Ectodermal cell (in vitro differentiated cells): ENCODE data around the gene TREML4.

Experiments
- H3K27ac ChIP-seq: 2 replicates; pipeline ENCODE4 v1.7.0; 2013; ENCODE audit warnings: mild to moderate bottlenecking, low read depth, low read length; ENCODE audit not compliant: insufficient read depth, poor library complexity, severe bottlenecking
- H3K27me3 ChIP-seq: 2 replicates; pipeline ENCODE4 v1.7.0; 2013; ENCODE audit warnings: mild to moderate bottlenecking, low read length; ENCODE audit not compliant: insufficient read depth, control insufficient read depth, poor library complexity, severe bottlenecking
- H3K36me3 ChIP-seq: one replicate; pipeline ENCODE4 v1.7.0; 2013; ENCODE audit warnings: low read length; ENCODE audit not compliant: control insufficient read depth, insufficient read depth
- H3K4me1 ChIP-seq: one replicate; pipeline ENCODE4 v1.7.0; 2013; ENCODE audit warnings: low read length; ENCODE audit not compliant: control insufficient read depth, insufficient read depth
- H3K4me3 ChIP-seq: 2 replicates; pipeline ENCODE4 v1.7.0; 2013; ENCODE audit warnings: low read depth, low read length, control low read depth; ENCODE audit not compliant: insufficient read depth
- H3K9me3 ChIP-seq: 2 replicates; pipeline ENCODE4 v1.7.0; 2013; ENCODE audit warnings: mild to moderate bottlenecking, low read length, moderate library complexity; ENCODE audit not compliant: control insufficient read depth
- WGBS, 2 experiments: methylation state at CpG; one replicate each; pipeline ENCODE4 v1.1.7; 2013; ENCODE audit warnings: missing lambda C conversion rate in 2 of 2; 5-methylcytosine and 5-hydroxymethylcytosine counted together

Gene TREML4

GRCh38 chr6:41269166-41269565 lies 41.0 kb downstream of the TREML4 start:
- Histone ChIP-seq H3K27ac (no peak overlapping the region), H3K27me3 (no peaks in the 10 kb centered on the region), H3K36me3 (no peaks in the 10 kb centered on the region), H3K4me1 (no peaks in the 10 kb centered on the region), H3K4me3 (no peak overlapping the region), H3K9me3 (no peaks in the 10 kb centered on the region)
- WGBS, 2 experiments: 93 to 94% methylated on average over 2 of the region's 2 CpGs

DNA sequence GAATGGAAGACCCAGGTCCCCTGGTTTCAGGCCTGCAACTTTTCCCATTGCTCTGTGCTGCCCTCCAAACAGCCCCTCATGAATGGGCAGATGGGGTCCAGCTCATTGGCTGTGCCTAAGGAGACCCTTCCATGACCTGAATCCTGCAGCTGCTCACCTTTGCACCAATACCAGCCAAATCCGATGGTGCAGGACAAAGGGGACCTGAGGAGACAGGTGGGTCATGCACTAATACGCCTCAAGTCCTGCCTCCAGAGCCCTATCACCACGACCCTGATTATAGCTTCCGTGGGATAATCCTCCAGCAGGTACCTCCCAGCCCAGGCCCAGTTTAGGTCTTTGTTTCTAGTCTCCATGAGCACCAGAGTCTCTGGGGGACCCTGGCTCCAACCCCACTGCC lies 41.6 kb downstream of the TREML4 start:
- H3K4me3 ChIP-seq: no peak overlapping the region
- H3K36me3 ChIP-seq: no peaks in the 10 kb centered on the region
- no peak overlapping the region for H3K27ac ChIP-seq
- 90 to 91% methylated on average over 4 of the region's 4 CpGs for WGBS, 2 experiments
- H3K4me1 ChIP-seq: no peaks in the 10 kb centered on the region
- H3K27me3 ChIP-seq: no peaks in the 10 kb centered on the region
- no peaks in the 10 kb centered on the region for H3K9me3 ChIP-seq

GRCh38 chr6:41271901-41272395 lies 43.8 kb downstream of the TREML4 start:
- Histone ChIP-seq H3K4me1 (no peaks in the 10 kb centered on the region), H3K27me3 (no peaks in the 10 kb centered on the region)
- 88 to 92% methylated on average over 7 of the region's 7 CpGs for WGBS, 2 experiments

DNA sequence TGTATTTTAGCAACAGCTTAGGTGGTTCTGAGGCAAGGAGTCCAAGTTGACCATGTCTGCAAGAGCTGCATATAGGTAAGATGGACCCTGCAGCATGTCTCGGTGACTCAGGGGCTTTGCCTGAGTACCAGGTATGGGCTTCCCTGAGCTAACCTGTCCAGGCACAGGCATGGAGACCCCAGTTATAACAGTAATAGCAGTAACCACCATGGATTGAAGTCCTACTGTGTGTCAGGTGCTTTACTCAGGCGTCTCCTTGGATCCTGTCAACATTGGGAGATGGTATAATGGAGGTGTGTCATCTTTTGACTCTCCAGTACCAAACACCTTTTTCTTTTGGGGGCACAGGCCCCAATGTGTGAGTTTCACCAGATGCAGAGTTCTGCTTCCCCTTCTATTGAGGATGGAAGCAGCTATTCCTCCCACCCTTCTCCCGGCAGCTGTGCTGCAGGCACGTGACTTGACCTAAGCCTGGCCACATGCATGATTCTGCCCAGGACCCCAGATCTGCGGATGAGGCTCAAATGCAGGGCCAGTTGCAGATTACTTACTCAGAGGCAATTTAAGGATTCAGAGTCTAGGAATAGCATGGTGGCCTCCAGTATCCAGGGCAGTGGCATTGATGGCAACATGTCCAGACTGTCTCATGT lies 44.6 kb downstream of the TREML4 start:
- 94 to 96% methylated on average over 5 of the region's 5 CpGs for WGBS, 2 experiments
- no peaks in the 10 kb centered on the region for H3K4me1 ChIP-seq
- no peaks in the 10 kb centered on the region for H3K9me3 ChIP-seq
- no peaks in the 10 kb centered on the region for H3K36me3 ChIP-seq
- H3K27me3 ChIP-seq: no peaks in the 10 kb centered on the region
- H3K4me3 ChIP-seq: no peak overlapping the region
- no peak overlapping the region for H3K27ac ChIP-seq

More at GRCh38 chr6:41271901-41272395, 43.8 kb downstream of the TREML4 start:
- H3K9me3 ChIP-seq: no peaks in the 10 kb centered on the region
- H3K4me3 ChIP-seq: no peak overlapping the region
- H3K27ac ChIP-seq: no peak overlapping the region
- no peaks in the 10 kb centered on the region for H3K36me3 ChIP-seq

- Histone ChIP-seq H3K27ac (no peak overlapping the region), H3K4me3 (no peak overlapping the region), H3K36me3 (no peaks in the 10 kb centered on the region), H3K9me3 (no peaks in the 10 kb centered on the region), H3K27me3 (no peaks in the 10 kb centered on the region), H3K4me1 (no peaks in the 10 kb centered on the region)
- 79 to 91% methylated on average over 2 to 5 of the region's 5 CpGs for WGBS, 2 experiments
Observed at GRCh38 chr6:41273714-41274113, 45.6 kb downstream of the TREML4 start.

GRCh38 chr6:41274256-41274655 lies 46.1 kb downstream of the TREML4 start:
- Histone ChIP-seq H3K27ac (no peak overlapping the region), H3K36me3 (no peaks in the 10 kb centered on the region), H3K27me3 (no peaks in the 10 kb centered on the region), H3K9me3 (no peaks in the 10 kb centered on the region), H3K4me1 (no peaks in the 10 kb centered on the region), H3K4me3 (no peak overlapping the region)
- 94 to 96% methylated on average over 2 of the region's 2 CpGs for WGBS, 2 experiments

GRCh38 chr6:41275489-41275888 lies 47.3 kb downstream of the TREML4 start:
- Histone ChIP-seq H3K27ac (no peak overlapping the region), H3K4me1 (no peaks in the 10 kb centered on the region), H3K9me3 (no peaks in the 10 kb centered on the region), H3K27me3 (no peaks in the 10 kb centered on the region), H3K36me3 (no peaks in the 10 kb centered on the region), H3K4me3 (no peak overlapping the region)
- WGBS, 2 experiments: 92 to 93% methylated on average over 4 of the region's 4 CpGs

GRCh38 chr6:41277605-41278004 lies 49.5 kb downstream of the TREML4 start:
- Histone ChIP-seq H3K4me3 (no peak overlapping the region), H3K36me3 (no peaks in the 10 kb centered on the region), H3K4me1 (no peaks in the 10 kb centered on the region), H3K27ac (no peak overlapping the region), H3K27me3 (no peaks in the 10 kb centered on the region), H3K9me3 (no peaks in the 10 kb centered on the region)
- WGBS, 2 experiments: 85 to 95% methylated on average over 2 of the region's 2 CpGs

- H3K36me3 ChIP-seq: no peaks in the 10 kb centered on the region
- H3K27me3 ChIP-seq: no peaks in the 10 kb centered on the region
- no peak overlapping the region for H3K27ac ChIP-seq
- H3K4me3 ChIP-seq: no peak overlapping the region
- H3K9me3 ChIP-seq: no peaks in the 10 kb centered on the region
- WGBS, 2 experiments: 29 to 32% methylated on average over 10 of the region's 10 CpGs
- H3K4me1 ChIP-seq: no peaks in the 10 kb centered on the region
Observed at GRCh38 chr6:41278699-41279405, 50.7 kb downstream of the TREML4 start.

- H3K4me3 ChIP-seq: no peak overlapping the region
- H3K36me3 ChIP-seq: no peaks in the 10 kb centered on the region
- no peaks in the 10 kb centered on the region for H3K4me1 ChIP-seq
- no peaks in the 10 kb centered on the region for H3K9me3 ChIP-seq
- no peaks in the 10 kb centered on the region for H3K27me3 ChIP-seq
- H3K27ac ChIP-seq: no peak overlapping the region
- WGBS, 2 experiments: 94 to 95% methylated on average over 1 of the region's 1 CpG
Observed at GRCh38 chr6:41280381-41281057, 52.4 kb downstream of the TREML4 start.
